ENCODE measurements around the gene CSGALNACT2. TPM values are rescaled to one million over a fixed set of nuclear protein-coding genes. Genes with fewer than 3 reads are reported as not detected.

CSGALNACT2 gene, protein sequence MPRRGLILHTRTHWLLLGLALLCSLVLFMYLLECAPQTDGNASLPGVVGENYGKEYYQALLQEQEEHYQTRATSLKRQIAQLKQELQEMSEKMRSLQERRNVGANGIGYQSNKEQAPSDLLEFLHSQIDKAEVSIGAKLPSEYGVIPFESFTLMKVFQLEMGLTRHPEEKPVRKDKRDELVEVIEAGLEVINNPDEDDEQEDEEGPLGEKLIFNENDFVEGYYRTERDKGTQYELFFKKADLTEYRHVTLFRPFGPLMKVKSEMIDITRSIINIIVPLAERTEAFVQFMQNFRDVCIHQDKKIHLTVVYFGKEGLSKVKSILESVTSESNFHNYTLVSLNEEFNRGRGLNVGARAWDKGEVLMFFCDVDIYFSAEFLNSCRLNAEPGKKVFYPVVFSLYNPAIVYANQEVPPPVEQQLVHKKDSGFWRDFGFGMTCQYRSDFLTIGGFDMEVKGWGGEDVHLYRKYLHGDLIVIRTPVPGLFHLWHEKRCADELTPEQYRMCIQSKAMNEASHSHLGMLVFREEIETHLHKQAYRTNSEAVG
- total RNA-seq (10 to 100 TPM in 3 of 10 donors, 1 to 10 TPM in 7; 7.0 to 12.9 (median 9.8) TPM), polyA plus RNA-seq (1 to 10 TPM; 4.6 to 7.1 TPM)
- long read RNA-seq, donor 1, transcript CSGALNACT2-201 (8 exons, 3,730 nt) = major isoform, 10 of 14 reads
- long read RNA-seq, donor 1, partial matches to known transcripts = 1 of 14 reads
- long read RNA-seq, donor 1, other reads (novel, unspliced or antisense) = 3 of 14 reads
- long read RNA-seq, donor 2, transcript CSGALNACT2-201 (8 exons, 3,730 nt) = major isoform, 12 of 23 reads
- long read RNA-seq, donor 2, partial matches to known transcripts = 1 of 23 reads
- long read RNA-seq, donor 2, other reads (novel, unspliced or antisense) = 10 of 23 reads
- long read RNA-seq, donor 3, partial matches to known transcripts = 2 of 10 reads
- long read RNA-seq, donor 3, other reads (novel, unspliced or antisense) = 4 of 10 reads

DNA sequence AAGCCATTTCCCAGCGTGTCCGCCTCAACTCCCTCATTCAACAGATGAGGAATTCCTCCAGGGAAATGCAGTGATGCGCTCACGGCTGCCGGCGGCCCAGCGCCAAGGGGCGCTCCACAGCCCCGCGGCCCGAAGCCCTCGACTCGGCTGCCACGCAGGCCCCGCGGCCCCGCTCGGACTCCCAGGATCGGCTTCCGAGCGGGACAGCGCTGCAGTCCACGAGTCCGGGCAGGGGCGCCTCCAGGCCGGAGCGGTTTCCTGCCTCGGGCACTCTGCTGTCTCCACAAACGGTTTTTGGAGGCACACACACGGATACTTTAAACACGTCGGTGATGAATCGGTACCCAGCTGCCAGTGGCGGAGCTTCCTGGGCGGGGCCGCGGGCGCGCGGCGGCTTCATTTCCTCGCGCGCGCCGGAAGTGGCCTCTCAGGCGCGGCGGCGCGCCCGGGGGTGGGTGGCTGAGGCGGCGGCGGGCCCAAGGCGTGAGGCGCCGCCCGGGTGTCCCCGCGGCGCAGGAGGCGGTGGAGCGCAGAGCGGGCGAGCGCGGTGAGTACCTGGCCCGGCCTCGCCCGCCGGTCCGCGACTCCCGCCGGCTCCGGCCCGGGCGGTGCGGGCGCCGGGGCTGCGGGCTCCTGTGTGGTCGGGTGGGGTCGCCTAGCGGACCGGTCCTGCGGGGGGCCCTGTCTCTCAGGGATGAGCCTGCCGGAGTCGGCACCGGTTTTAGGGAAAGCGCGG, at the start of gene CSGALNACT2:
CSGALNACT2 (plus strand) TSS at position 425 of the 736 bp plus-strand sequence. CDS start 16,705 bp downstream, outside the sequence.
- Histone ChIP-seq H3K27me3 (no peaks in the 10 kb centered on the region), H3K9me3 (no peaks in the 10 kb centered on the region), H3K4me1 (peaks cover 3 to 62% (median 19%) of the 10 kb centered on the region in 9 donors), H3K27ac (peak within 1 kb of the TSS; percentile 78 to 97 (median 94)), H3K4me3 (peak within 1 kb of the TSS; percentile 61 to 97 (median 88)), H3K36me3 (no peaks in the 10 kb centered on the region)
- peak; percentile 92 to 96 (median 95) for ATAC-seq
- TF ChIP-seq, protein P1, sequence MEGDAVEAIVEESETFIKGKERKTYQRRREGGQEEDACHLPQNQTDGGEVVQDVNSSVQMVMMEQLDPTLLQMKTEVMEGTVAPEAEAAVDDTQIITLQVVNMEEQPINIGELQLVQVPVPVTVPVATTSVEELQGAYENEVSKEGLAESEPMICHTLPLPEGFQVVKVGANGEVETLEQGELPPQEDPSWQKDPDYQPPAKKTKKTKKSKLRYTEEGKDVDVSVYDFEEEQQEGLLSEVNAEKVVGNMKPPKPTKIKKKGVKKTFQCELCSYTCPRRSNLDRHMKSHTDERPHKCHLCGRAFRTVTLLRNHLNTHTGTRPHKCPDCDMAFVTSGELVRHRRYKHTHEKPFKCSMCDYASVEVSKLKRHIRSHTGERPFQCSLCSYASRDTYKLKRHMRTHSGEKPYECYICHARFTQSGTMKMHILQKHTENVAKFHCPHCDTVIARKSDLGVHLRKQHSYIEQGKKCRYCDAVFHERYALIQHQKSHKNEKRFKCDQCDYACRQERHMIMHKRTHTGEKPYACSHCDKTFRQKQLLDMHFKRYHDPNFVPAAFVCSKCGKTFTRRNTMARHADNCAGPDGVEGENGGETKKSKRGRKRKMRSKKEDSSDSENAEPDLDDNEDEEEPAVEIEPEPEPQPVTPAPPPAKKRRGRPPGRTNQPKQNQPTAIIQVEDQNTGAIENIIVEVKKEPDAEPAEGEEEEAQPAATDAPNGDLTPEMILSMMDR (IDR thresholded peaks at IDR 0.05) = peak in 1 of 9 donors; percentile 4
- peak; percentile 86 for DNase-seq
- intact Hi-C loops (cut with DNase I) = no loop called here
- WGBS, 2 donors = 0 to 1% methylated on average over 88 to 93 of the region's 93 CpGs

DNA sequence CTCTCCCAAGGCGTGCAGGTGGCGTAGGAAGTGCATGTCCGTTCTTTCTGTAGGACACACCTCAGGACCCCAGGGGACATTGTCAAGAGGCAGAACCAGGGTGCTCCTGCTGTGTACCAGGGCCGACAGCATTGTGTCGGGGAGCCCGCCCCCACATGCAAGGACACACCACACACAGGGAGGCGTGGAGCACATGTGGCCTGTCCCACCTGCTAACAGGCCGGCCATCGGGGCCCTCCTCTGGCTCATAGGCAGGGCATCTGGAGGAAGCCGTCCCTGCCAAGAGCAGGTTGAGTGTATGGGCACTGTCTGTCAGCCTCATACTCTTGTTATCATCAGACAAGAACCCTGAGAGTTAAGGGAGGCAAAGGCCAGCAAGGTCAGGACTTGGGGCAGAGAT, 48.7 kb upstream of the CSGALNACT2 start:
- Histone ChIP-seq H3K9me3 (no peaks in the 10 kb centered on the region), H3K4me1 (peaks cover 0 to 9% (median 0%) of the 10 kb centered on the region in 9 donors), H3K27me3 (peaks cover 0 to 26% (median 0%) of the 10 kb centered on the region in 7 donors), H3K27ac (no peak overlapping the region), H3K36me3 (no peaks in the 10 kb centered on the region), H3K4me3 (no peak overlapping the region)
- DNase-seq (no peak), ATAC-seq (no peak)
- 84 to 85% methylated on average over 10 of the region's 10 CpGs for WGBS, 2 donors
- TF ChIP-seq, protein P1 (IDR thresholded peaks at IDR 0.05) = no peak
- intact Hi-C loops (cut with DNase I) = loop anchor here in 1 of 10 donors (10.0 kb wide), 1 partner anchor 215 kb away; no protein-coding TSS in a partner anchor

DNA sequence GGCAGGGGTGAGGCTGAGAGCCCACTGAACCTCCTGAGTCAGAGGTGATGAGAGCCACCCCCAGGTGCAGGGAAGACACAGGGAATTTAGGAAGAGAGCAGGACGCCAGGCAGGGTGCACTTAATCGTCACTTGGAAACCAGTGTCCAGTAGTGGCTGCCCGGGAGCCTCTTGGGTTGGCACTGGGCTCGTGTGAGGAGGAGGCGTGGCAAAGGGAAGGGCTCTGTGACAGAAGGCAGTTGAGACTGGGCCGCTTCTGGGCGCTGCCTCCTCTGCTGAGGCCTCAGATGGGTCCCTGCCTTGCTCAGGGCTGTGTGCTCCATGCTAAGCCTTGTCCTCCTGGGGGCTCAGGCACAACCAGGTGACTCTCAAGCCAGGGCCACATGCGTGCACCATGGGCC, 48.1 kb upstream of the CSGALNACT2 start:
- WGBS, 2 donors = 63 to 70% methylated on average over 8 of the region's 8 CpGs
- H3K4me1 ChIP-seq = peaks cover 0 to 9% (median 0%) of the 10 kb centered on the region in 9 donors
- no peaks in the 10 kb centered on the region for H3K36me3 ChIP-seq
- DNase-seq (no peak), ATAC-seq (peak in 5 of 8 donors; percentile 26 to 71 (median 43))
- intact Hi-C loops (cut with DNase I) = no loop called here
- TF ChIP-seq, protein P1 (IDR thresholded peaks at IDR 0.05) = no peak
- H3K27ac ChIP-seq = no peak overlapping the region
- H3K4me3 ChIP-seq = no peak overlapping the region
- H3K27me3 ChIP-seq = peaks cover 0 to 29% (median 6%) of the 10 kb centered on the region in 7 donors
- no peaks in the 10 kb centered on the region for H3K9me3 ChIP-seq

Measured in heart right ventricle (tissue), 16 donors.